Choroid plexus epithelial cell (primary cell): ENCODE results near the gene NFYA.

Experiments used
- DNase-seq: peaks from one replicate; pipeline ENCODE4 v3.0.0-alpha.2; 2010; ENCODE audit warnings: low read depth
- H3K4me3 ChIP-seq: 2 replicates; pipeline ENCODE4 v1.5.1; 2011; ENCODE audit warnings: low read depth, mild to moderate bottlenecking, control low read depth, low read length, moderate library complexity
- CTCF ChIP-seq: conservative IDR thresholded peaks from 2 replicates; pipeline ENCODE4 v1.5.1; 2011; ENCODE audit warnings: low read depth, mild to moderate bottlenecking, control low read depth, inconsistent platforms, low read length, moderate library complexity

Gene NFYA

GRCh38 chr6:41062056-41062455, 10.7 kb upstream of the NFYA start:
- no peak for TF ChIP-seq CTCF
- no peak overlapping the region for H3K4me3 ChIP-seq
- DNase-seq, result no peak

- no peak overlapping the region for H3K4me3 ChIP-seq
- no peak for TF ChIP-seq CTCF
- DNase-seq, result no peak
Measured at GRCh38 chr6:41063884-41064285, 8.9 kb upstream of the NFYA start.

- no peak for TF ChIP-seq CTCF
- H3K4me3 ChIP-seq, result no peak overlapping the region
- DNase-seq, result no peak
Measured at GRCh38 chr6:41064841-41065240, 7.9 kb upstream of the NFYA start.

- DNase-seq, result no peak
- TF ChIP-seq CTCF, result no peak
- H3K4me3 ChIP-seq, result no peak overlapping the region
Measured at GRCh38 chr6:41065550-41066026, 7.2 kb upstream of the NFYA start.

GRCh38 chr6:41066867-41067304, 5.9 kb upstream of the NFYA start:
- peak; percentile 92 for DNase-seq
- no peak overlapping the region for H3K4me3 ChIP-seq
- TF ChIP-seq CTCF, result peak; percentile 80

GRCh38 chr6:41071501-41071922, 1.3 kb upstream of the NFYA start:
- no peak for DNase-seq
- H3K4me3 ChIP-seq, result peak overlapping the region; percentile 84
- TF ChIP-seq CTCF, result peak; percentile 15
